Activated CD4-positive, alpha-beta T cell treated with anti-CD3 and anti-CD28 coated beads, Interleukin-2, amount 50 U/mL, for 4 hours (primary cell): ENCODE data around the gene TEKT4.
"Not testable (repeated sequence)": the region's sequence is repeated elsewhere in the genome, so short reads cannot be mapped to it uniquely, and the experiment has no call there.

Source experiments
- DNase-seq, 2 experiments: peaks; one replicate each; pipeline ENCODE4 v3.0.0-alpha.2; 2020

Gene TEKT4

DNA sequence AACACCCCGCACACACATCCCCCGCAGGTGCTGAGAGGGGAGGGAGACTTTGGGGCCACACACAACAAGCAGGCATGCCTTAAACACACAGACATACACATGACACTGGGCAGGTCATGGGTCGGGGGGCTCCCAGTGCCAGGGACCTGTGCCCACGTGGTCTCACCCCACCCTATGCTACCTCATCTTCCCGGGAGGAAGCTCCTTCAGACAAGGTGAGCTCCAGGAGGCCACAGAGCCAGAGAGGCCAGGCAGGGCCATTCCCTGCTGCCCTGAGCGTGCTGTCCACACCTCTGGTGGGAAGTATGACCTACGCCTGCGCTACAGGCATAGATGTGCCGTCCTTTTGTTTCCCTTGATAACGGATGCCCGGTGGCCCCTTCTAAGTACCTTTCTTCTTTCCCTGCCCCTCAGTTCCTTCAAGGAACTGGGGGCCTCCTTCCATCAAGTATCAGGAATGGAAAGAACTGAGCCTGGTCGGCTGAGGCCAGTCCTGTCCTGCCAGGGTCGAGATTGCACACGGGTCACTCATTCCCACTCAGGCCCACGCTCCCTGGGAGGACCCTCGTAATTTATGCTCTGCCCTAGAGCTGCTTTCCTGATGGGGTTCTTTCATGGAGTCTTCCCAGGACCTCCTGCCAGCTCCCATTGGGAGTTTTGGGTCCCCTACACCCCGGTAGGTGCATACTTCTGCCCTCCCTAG lies 4.7 kb downstream of the TEKT4 start:
- no peak for DNase-seq

GRCh38 chr2:94876523-94876863 lies 5.3 kb downstream of the TEKT4 start:
- no peak for DNase-seq

GRCh38 chr2:94877129-94877528 lies 5.9 kb downstream of the TEKT4 start:
- no peak for DNase-seq

DNA sequence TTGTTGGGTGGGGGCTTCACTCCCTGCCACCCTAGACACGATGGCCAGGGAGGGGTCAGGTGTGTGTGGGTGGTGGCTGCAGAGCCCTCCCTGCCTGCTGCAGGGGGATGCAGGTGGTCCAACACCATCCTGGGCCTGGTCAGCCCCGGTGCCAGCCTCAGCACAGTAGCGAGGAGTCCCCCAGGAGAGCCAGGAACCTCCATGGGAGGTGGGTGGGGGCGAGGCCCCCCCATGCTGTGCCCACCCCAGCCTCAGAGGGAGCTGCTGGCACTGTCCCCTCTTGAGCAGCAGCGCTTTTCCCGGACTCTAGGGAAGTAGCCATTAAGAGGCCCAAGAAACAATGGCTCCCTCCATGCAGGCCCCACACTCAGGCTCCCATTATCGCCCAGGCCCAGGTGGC lies 7.3 kb downstream of the TEKT4 start:
- not testable (repeated sequence) for DNase-seq

DNA sequence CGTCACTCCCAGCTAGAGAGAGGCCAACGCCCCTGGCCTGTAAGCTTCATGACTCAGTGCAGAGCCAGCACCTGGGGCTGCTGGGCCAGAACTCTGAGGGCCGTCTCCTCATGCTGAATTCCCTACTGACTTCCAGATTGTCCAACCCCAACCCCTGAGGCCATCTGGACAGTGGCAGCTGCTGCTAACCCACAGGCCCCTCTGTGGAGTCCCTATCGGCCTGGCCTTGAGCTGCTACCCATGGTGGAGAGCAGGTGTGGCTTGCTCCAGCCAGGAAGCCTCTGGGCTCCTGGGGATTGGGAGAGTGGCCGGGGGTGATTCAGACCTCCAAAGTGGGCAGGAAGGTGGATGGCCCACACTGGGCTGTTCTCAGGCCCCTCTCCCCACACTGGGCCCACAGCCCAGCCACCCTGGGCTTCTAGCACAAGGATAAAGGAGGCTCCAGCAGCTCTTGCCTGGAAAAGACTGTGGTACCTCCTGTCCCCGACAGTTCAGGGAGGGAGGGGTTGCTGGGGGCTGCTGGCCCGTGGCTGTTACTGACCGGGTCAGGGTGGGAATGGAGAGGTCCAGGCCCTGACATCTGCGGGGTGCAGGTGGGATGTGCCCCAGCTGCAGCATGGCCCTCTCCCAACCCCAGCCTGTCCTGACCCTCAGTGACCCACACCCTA lies 8.2 kb downstream of the TEKT4 start:
- no peak for DNase-seq

DNA sequence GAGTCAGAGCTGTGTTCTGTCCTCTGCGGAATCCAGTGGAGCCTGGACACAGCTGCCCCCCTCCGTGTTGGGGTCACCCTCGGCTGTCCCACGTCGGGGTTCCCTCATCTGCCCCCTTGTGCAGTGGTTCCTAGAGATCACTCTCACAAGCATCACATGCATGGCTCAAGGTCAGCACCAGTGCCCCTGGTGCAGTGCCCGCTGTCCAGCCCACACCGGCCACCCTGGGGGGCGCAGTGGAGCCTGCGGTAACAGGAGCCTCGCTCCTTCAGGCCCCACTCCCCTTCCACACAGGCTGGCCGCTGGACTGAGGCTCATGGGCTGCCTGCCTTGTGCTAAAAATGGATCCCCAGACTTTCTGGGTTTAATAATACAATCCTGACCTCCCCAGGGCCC lies 8.8 kb downstream of the TEKT4 start:
- no peak for DNase-seq

- no peak for DNase-seq
These were observed 9.3 kb downstream of the TEKT4 start for GRCh38 chr2:94880507-94880906.

DNA sequence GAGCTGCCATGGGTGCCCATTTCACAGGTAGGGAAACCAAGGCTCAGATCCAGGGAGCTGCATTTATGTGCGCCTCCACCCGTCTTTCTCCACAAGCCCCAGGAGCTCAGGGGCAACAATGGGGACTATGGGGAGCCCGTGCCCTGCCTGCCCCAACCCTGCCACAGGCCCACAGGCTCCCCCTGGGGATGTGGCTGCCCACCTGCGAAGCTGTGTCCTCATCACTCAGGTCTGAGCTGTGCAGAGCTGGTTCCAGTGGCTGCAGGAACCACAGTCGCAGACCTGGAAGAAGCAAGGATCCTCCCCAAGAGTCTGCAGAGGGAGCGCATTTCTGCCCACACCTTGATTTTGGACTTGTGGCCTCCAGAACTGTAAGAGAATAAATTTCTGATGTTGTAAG lies 9.8 kb downstream of the TEKT4 start:
- no peak for DNase-seq

DNA sequence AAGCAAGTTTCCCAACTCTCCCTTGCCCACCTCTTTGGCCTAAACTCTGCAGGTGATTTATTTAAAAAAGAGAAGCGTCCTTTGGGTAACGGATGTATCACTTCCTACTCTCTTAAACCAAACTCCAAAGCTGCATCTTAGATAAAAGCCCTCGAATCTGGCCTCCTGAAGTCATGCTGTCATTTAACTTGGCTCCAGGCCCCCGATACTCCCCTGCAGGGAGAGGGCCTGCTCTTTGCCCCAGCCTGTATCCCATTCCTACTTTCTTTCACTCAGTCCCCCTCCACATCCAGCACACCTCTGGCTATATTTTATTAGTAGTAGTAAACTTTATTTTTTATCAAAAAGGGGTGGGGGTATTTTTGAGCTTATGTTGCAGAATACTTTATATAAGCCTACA lies 19.0 kb downstream of the TEKT4 start:
- no peak for DNase-seq

GRCh38 chr2:94895273-94895672 lies 24.0 kb downstream of the TEKT4 start:
- not testable (repeated sequence) for DNase-seq

DNA sequence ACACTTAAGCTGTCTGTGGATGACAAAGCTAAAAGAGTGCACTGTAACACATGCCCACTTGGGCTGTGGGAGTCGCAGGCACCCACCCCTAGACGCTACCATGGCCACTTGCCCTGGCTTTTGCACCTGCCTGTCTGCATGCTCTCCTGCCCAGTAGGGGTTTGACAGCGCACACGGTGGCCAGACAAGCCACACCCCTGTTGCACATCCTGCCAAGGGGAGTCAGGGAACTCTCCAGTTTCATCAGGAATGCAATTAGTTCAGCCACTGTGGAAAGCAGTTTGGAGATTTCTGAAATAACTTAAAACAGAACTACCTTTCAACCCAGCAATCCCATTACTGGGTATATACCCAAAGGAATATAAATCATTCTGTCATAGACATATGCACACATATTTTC lies 35.7 kb downstream of the TEKT4 start:
- not testable (repeated sequence) for DNase-seq

- DNase-seq, result no peak
These were observed 52.0 kb downstream of the TEKT4 start for GRCh38 chr2:94923196-94923595.

- DNase-seq, result not testable (repeated sequence)
These were observed 53.8 kb downstream of the TEKT4 start for GRCh38 chr2:94924999-94925398.
